ENCODE results near the gene TCP11L1.

DNA sequence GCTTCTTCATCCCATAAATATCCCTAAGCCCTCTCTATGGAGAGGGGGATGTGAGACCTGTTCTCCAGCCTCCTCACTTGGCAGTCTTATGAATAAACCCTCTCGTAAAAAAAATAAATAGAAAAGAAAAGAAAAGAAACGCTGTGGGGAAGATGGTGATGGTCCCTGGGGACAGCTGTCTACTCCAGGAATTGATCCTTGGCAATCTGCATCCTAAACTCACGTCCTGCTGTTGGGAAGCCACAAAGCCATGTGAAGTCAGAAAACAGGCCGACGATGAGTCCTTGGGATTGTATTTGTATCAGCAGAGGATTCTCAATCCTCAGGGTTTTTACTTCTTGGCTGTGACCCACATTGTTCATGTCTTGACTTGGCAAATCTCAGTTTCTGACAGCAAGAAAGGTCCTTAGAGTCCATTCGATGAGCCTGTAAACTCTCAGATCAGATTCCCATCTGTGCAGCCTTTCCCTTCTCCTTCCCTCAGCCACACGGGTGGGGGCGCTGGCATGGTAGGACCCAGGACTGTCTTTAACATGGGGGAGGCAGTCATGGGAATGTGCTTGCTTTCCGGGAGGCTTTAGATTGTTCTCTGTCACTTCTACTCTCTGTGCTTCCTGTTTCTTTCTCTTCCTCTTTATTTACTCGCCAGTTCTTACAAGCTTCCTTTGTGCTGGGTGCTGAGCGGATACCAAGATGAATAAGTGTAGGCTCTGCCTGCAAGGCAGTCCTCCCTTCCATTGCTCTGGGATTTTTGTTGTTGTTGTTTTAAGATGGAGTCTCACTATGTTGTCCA lies 24.9 kb downstream of the TCP11L1 start:
- TF ChIP-seq EZH2 (IDR thresholded peaks at IDR 0.05; ENCODE audit: low read depth, low read length, severe bottlenecking) (no peak), POLR2AphosphoS5 (IDR thresholded peaks at IDR 0.05; ENCODE audit: low read depth, low read length) (no peak), EGR1 (IDR thresholded peaks at IDR 0.05; ENCODE audit: borderline replicate concordance, low read depth, low read length) (no peak), MAX (IDR thresholded peaks at IDR 0.05) (no peak)
- TF ChIP-seq, protein P1, sequence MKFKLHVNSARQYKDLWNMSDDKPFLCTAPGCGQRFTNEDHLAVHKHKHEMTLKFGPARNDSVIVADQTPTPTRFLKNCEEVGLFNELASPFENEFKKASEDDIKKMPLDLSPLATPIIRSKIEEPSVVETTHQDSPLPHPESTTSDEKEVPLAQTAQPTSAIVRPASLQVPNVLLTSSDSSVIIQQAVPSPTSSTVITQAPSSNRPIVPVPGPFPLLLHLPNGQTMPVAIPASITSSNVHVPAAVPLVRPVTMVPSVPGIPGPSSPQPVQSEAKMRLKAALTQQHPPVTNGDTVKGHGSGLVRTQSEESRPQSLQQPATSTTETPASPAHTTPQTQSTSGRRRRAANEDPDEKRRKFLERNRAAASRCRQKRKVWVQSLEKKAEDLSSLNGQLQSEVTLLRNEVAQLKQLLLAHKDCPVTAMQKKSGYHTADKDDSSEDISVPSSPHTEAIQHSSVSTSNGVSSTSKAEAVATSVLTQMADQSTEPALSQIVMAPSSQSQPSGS (IDR thresholded peaks at IDR 0.05; ENCODE audit: low read length): no peak
